ENCODE results near the gene APOF. TPM values are rescaled to one million over a fixed set of nuclear protein-coding genes. Genes with fewer than 3 reads are reported as not detected.

The APOF gene
- total and polyA plus RNA-seq, 10 of the 15 experiments (the other 5 are each of a cell fraction or from before 2014, with no cell fraction given), result 0.04 to 0.19 (median 0.11) TPM; not detected in 5

DNA sequence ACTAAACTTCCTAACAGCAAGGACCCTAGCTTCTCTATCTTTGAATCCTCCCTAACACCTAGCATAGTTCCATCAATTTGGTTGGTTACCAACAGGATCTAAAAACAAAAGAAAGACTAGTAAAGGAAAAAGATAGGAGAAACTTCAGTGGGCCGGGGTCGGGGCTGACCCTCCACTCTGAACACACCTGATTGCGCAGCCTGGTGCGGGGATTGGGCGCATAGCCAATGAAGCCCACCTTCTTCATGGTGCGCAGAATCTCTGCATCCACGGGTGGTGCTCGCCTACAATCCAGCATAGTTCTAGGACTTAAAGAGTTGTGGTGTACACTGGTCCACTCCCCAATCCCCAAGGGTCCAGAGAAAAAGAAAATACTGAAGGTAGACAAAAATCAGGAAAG, 36.5 kb downstream of the APOF start:
- WGBS (ENCODE audit: insufficient coverage, insufficient replicate concordance, low lambda C conversion rate, missing lambda C conversion rate), result 93% methylated on average over 8 of the region's 8 CpGs
- Histone ChIP-seq H3K27me3 (replicated peaks in 1 of 2; ENCODE audit: control insufficient read depth in 2 of 2, insufficient read depth in 2 of 2, low read length in 1 of 2) (no peaks in the 10 kb centered on the region), H3K36me3 (ENCODE audit: control insufficient read depth in 2 of 2, insufficient read depth in 2 of 2, low read length in 1 of 2) (peaks cover 0 to 16% of the 10 kb centered on the region in 2 experiments; a peak in 3 of 4 replicates), H3K27ac (ENCODE audit: control insufficient read depth, insufficient read depth) (no peak overlapping the region), H3K4me3 (no peak overlapping the region), H3K4me2 (ENCODE audit: control insufficient read depth, insufficient read depth) (no peak overlapping the region), H3K4me1 (ENCODE audit: control insufficient read depth, insufficient read depth, low read length) (no peaks in the 10 kb centered on the region), H3K79me2 (ENCODE audit: control insufficient read depth, insufficient read depth, low read length) (no peaks in the 10 kb centered on the region), H4K20me1 (ENCODE audit: control insufficient read depth, insufficient read depth) (no peaks in the 10 kb centered on the region), H3K9ac (ENCODE audit: control insufficient read depth, insufficient read depth, low read length) (no peak overlapping the region), H2AFZ (ENCODE audit: control insufficient read depth, low read depth, low read length) (no peak overlapping the region), H3K9me3 (replicated peaks; ENCODE audit: control insufficient read depth, insufficient read depth, low read length) (no peaks in the 10 kb centered on the region)
- in situ Hi-C loops (cut with MboI), result no loop called here
- TF ChIP-seq, protein P1, sequence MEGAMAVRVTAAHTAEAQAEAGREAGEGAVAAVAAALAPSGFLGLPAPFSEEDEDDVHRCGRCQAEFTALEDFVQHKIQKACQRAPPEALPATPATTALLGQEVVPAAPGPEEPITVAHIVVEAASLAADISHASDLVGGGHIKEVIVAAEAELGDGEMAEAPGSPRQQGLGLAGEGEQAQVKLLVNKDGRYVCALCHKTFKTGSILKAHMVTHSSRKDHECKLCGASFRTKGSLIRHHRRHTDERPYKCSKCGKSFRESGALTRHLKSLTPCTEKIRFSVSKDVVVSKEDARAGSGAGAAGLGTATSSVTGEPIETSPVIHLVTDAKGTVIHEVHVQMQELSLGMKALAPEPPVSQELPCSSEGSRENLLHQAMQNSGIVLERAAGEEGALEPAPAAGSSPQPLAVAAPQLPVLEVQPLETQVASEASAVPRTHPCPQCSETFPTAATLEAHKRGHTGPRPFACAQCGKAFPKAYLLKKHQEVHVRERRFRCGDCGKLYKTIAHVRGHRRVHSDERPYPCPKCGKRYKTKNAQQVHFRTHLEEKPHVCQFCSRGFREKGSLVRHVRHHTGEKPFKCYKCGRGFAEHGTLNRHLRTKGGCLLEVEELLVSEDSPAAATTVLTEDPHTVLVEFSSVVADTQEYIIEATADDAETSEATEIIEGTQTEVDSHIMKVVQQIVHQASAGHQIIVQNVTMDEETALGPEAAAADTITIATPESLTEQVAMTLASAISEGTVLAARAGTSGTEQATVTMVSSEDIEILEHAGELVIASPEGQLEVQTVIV (IDR thresholded peaks at IDR 0.05; ENCODE audit: borderline replicate concordance, partially characterized antibody), result no peak
- SMC1A ChIA-PET (ENCODE audit: uncharacterized antibody, unreplicated experiment), result interaction anchor here (0.7 to 1.5 kb wide), 2 partner anchors 9 to 137 kb away, joined by 3 to 4 read pairs; no protein-coding TSS in a partner anchor
- no TSS peak for BruUV-seq (replicated peaks)
- CTCF ChIA-PET, result interaction anchor here (2.5 kb wide), 1 partner anchor 138 kb away, joined by 6 read pairs; no protein-coding TSS in a partner anchor
- ATAC-seq (no peak), FAIRE-seq (no peak), DNase-seq (ENCODE audit: low read depth, low spot score) (no peak)
- intact Hi-C loops (cut with micrococcal nuclease; ENCODE audit: unreplicated experiment), result no loop called here
- POLR2A ChIA-PET, result interaction anchor here (0.9 to 1.4 kb wide), 3 partner anchors 10 to 32 kb away, joined by 3 to 5 read pairs (median 3); partner anchors contain the start of gene CNPY2
- RAD21 ChIA-PET (ENCODE audit: unreplicated experiment), result no interaction called here

DNA sequence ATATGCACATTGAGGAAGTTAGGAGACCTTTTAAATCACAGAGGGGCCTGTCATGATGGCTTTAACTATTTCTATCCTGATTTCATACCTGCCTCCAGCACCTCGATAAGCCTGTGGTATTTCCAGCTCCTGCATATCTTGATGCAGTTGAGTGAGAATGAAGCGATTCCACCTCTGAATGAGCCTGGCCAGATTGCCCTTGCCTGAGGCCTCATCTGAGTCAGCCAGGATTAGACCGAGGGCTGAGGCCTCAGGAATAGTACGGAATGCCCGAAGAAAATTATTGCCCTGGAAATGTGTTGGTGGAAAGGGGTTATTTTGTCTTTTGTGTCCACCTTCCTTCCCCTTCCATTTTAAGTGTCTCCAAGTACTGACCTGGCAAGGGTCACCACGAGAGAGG, 38.5 kb downstream of the APOF start:
- no peak overlapping the region for H3K4me2 ChIP-seq (ENCODE audit: control insufficient read depth, insufficient read depth)
- intact Hi-C loops (cut with micrococcal nuclease; ENCODE audit: unreplicated experiment) (no loop called here), in situ Hi-C loops (cut with MboI) (no loop called here)
- H3K79me2 ChIP-seq (ENCODE audit: control insufficient read depth, insufficient read depth, low read length), result no peaks in the 10 kb centered on the region
- ATAC-seq (no peak), FAIRE-seq (no peak), DNase-seq (ENCODE audit: low read depth, low spot score) (no peak)
- no peaks in the 10 kb centered on the region for H4K20me1 ChIP-seq (ENCODE audit: control insufficient read depth, insufficient read depth)
- SMC1A ChIA-PET (ENCODE audit: uncharacterized antibody, unreplicated experiment), result interaction anchor here (0.5 to 1.1 kb wide), 2 partner anchors 136 to 140 kb away, joined by 3 read pairs; no protein-coding TSS in a partner anchor
- WGBS (ENCODE audit: insufficient coverage, insufficient replicate concordance, low lambda C conversion rate, missing lambda C conversion rate), result 85% methylated on average over 6 of the region's 6 CpGs
- H3K27me3 ChIP-seq (replicated peaks in 1 of 2; ENCODE audit: control insufficient read depth in 2 of 2, insufficient read depth in 2 of 2, low read length in 1 of 2), result no peaks in the 10 kb centered on the region
- TSS peak; percentile 52 for BruUV-seq (replicated peaks)
- H3K4me3 ChIP-seq, result no peak overlapping the region
- H3K36me3 ChIP-seq (ENCODE audit: control insufficient read depth in 2 of 2, insufficient read depth in 2 of 2, low read length in 1 of 2), result peaks cover 2 to 18% of the 10 kb centered on the region in 2 experiments
- POLR2A ChIA-PET, result interaction anchor here (0.6 kb wide), 1 partner anchor 146 kb away, joined by 3 read pairs; no protein-coding TSS in a partner anchor
- no peak overlapping the region for H2AFZ ChIP-seq (ENCODE audit: control insufficient read depth, low read depth, low read length)
- no peak for TF ChIP-seq FOXK2 (IDR thresholded peaks at IDR 0.05)
- no peak for TF ChIP-seq SMAD5 (IDR thresholded peaks at IDR 0.05; ENCODE audit: low read depth)
- TF ChIP-seq HDAC2 (IDR thresholded peaks at IDR 0.05), result no peak
- no peak for TF ChIP-seq ZNF622 (IDR thresholded peaks at IDR 0.05)
- TF ChIP-seq MTA2 (IDR thresholded peaks at IDR 0.05; ENCODE audit: low read depth), result no peak
- TF ChIP-seq, protein P2, sequence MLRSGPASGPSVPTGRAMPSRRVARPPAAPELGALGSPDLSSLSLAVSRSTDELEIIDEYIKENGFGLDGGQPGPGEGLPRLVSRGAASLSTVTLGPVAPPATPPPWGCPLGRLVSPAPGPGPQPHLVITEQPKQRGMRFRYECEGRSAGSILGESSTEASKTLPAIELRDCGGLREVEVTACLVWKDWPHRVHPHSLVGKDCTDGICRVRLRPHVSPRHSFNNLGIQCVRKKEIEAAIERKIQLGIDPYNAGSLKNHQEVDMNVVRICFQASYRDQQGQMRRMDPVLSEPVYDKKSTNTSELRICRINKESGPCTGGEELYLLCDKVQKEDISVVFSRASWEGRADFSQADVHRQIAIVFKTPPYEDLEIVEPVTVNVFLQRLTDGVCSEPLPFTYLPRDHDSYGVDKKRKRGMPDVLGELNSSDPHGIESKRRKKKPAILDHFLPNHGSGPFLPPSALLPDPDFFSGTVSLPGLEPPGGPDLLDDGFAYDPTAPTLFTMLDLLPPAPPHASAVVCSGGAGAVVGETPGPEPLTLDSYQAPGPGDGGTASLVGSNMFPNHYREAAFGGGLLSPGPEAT (IDR thresholded peaks at IDR 0.05; ENCODE audit: low read depth), result no peak
- TF ChIP-seq, protein P3, sequence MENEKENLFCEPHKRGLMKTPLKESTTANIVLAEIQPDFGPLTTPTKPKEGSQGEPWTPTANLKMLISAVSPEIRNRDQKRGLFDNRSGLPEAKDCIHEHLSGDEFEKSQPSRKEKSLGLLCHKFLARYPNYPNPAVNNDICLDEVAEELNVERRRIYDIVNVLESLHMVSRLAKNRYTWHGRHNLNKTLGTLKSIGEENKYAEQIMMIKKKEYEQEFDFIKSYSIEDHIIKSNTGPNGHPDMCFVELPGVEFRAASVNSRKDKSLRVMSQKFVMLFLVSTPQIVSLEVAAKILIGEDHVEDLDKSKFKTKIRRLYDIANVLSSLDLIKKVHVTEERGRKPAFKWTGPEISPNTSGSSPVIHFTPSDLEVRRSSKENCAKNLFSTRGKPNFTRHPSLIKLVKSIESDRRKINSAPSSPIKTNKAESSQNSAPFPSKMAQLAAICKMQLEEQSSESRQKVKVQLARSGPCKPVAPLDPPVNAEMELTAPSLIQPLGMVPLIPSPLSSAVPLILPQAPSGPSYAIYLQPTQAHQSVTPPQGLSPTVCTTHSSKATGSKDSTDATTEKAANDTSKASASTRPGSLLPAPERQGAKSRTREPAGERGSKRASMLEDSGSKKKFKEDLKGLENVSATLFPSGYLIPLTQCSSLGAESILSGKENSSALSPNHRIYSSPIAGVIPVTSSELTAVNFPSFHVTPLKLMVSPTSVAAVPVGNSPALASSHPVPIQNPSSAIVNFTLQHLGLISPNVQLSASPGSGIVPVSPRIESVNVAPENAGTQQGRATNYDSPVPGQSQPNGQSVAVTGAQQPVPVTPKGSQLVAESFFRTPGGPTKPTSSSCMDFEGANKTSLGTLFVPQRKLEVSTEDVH (IDR thresholded peaks at IDR 0.05; ENCODE audit: low read depth, partially characterized antibody), result no peak
- H3K9me3 ChIP-seq (replicated peaks; ENCODE audit: control insufficient read depth, insufficient read depth, low read length), result no peaks in the 10 kb centered on the region
- RAD21 ChIA-PET (ENCODE audit: unreplicated experiment), result interaction anchor here (0.8 kb wide), 1 partner anchor 8 kb away, joined by 3 read pairs; no protein-coding TSS in a partner anchor
- no peaks in the 10 kb centered on the region for H3K4me1 ChIP-seq (ENCODE audit: control insufficient read depth, insufficient read depth, low read length)
- CTCF ChIA-PET, result no interaction called here
- no peak overlapping the region for H3K27ac ChIP-seq (ENCODE audit: control insufficient read depth, insufficient read depth)
- no peak overlapping the region for H3K9ac ChIP-seq (ENCODE audit: control insufficient read depth, insufficient read depth, low read length)
